CD14-positive monocyte (primary cell): ENCODE data around the gene PYGM. TPM values are rescaled to one million over a fixed set of nuclear protein-coding genes. Genes with fewer than 3 reads are reported as not detected.

Experiments
- DNase-seq, 3 donors: peaks; one replicate each; pipeline ENCODE4 v3.0.0-alpha.2; 2011 to 2022
- H2AFZ ChIP-seq: 2 replicates; pipeline ENCODE4 v1.6.0; 2012; ENCODE audit warnings: mild to moderate bottlenecking, low read depth, low read length, inconsistent platforms; ENCODE audit not compliant: insufficient read depth, poor library complexity, severe bottlenecking
- H3K27ac ChIP-seq, 2 donors: 1 replicate in 1 of 2; 2 replicates in 1 of 2; pipeline ENCODE4 v1.5.1; 2012 to 2013; ENCODE audit warnings: low read length in 2 of 2, control low read depth in 1 of 2, inconsistent platforms in 1 of 2, low read depth in 1 of 2, mild to moderate bottlenecking in 1 of 2
- H3K27me3 ChIP-seq, 2 donors: one replicate each; pipeline versions ENCODE4 v1.6.0 to v1.6.1; 2011 to 2013; ENCODE audit warnings: low read length in 2 of 2; ENCODE audit not compliant: control insufficient read depth in 2 of 2, insufficient read depth in 2 of 2
- H3K36me3 ChIP-seq, 2 donors: replicated peaks in 1 of 2; 1 replicate in 1 of 2; 2 replicates in 1 of 2; pipeline versions ENCODE4 v1.5.1 to v1.6.1; 2012 to 2013; ENCODE audit warnings: low read length in 2 of 2, control low read depth in 1 of 2, inconsistent platforms in 1 of 2, mild to moderate bottlenecking in 1 of 2; ENCODE audit not compliant: insufficient read depth in 2 of 2, control insufficient read depth in 1 of 2
- H3K4me1 ChIP-seq, 2 donors: 1 replicate in 1 of 2; 2 replicates in 1 of 2; pipeline versions ENCODE4 v1.5.1 to v1.6.1; 2012 to 2013; ENCODE audit warnings: low read length in 2 of 2, control low read depth in 1 of 2, inconsistent platforms in 1 of 2, mild to moderate bottlenecking in 1 of 2, moderate library complexity in 1 of 2; ENCODE audit not compliant: insufficient read depth in 2 of 2, control insufficient read depth in 1 of 2
- H3K4me2 ChIP-seq: replicated peaks from 2 replicates; pipeline ENCODE3; 2012; ENCODE audit warnings: low read length, moderate library complexity, mild to moderate bottlenecking; ENCODE audit not compliant: poor library complexity, severe bottlenecking; ENCODE audit errors: extremely low read depth
- H3K4me3 ChIP-seq, 3 experiments: fragments of 200-600 bp in 1 of 3; sonication (generic) in 1 of 3; replicated peaks in 1 of 3; 1 replicate in 2 of 3; 2 replicates in 1 of 3; pipeline ENCODE4 v1.5.1; 2011 to 2013; ENCODE audit warnings: low read length in 3 of 3, mild to moderate bottlenecking in 3 of 3, control low read depth in 2 of 3, low read depth in 2 of 3, inconsistent platforms in 1 of 3, moderate library complexity in 1 of 3
- H3K79me2 ChIP-seq: 2 replicates; pipeline ENCODE4 v1.6.0; 2012; ENCODE audit warnings: mild to moderate bottlenecking, control low read depth, inconsistent platforms, low read length, moderate library complexity; ENCODE audit not compliant: insufficient read depth
- H3K9ac ChIP-seq: 2 replicates; pipeline ENCODE4 v1.6.0; 2017; ENCODE audit warnings: low read length, mild to moderate bottlenecking; ENCODE audit not compliant: insufficient read depth, poor library complexity, severe bottlenecking
- H3K9me3 ChIP-seq, 2 donors: replicated peaks in 1 of 2; 1 replicate in 1 of 2; 2 replicates in 1 of 2; pipeline versions ENCODE4 v1.5.1 to v1.6.1; 2012 to 2013; ENCODE audit warnings: low read length in 2 of 2, control low read depth in 1 of 2; ENCODE audit not compliant: control insufficient read depth in 1 of 2, insufficient read depth in 1 of 2
- H4K20me1 ChIP-seq: 2 replicates; pipeline ENCODE4 v1.6.0; 2012; ENCODE audit warnings: mild to moderate bottlenecking, low read length, control low read depth, moderate library complexity; ENCODE audit not compliant: insufficient read depth
- H3K27ac Mint-ChIP-seq, 7 donors: one replicate each; pipeline ENCODE4 v1.8.0; 2020; ENCODE audit warnings: mild to moderate bottlenecking in 7 of 7, mixed read lengths in 7 of 7, moderate library complexity in 6 of 7, inconsistent platforms in 2 of 7
- H3K27me3 Mint-ChIP-seq, 3 donors: one replicate each; pipeline ENCODE4 v1.8.0; 2021 to 2022; ENCODE audit warnings: low read depth in 3 of 3, mild to moderate bottlenecking in 3 of 3, mixed read lengths in 3 of 3, moderate library complexity in 3 of 3, inconsistent platforms in 1 of 3
- H3K36me3 Mint-ChIP-seq, 2 donors: one replicate each; pipeline ENCODE4 v1.8.0; 2020; ENCODE audit warnings: mixed read lengths in 2 of 2, inconsistent platforms in 1 of 2, mild to moderate bottlenecking in 1 of 2
- H3K4me1 Mint-ChIP-seq: one replicate; pipeline ENCODE4 v1.8.0; 2020; ENCODE audit warnings: mild to moderate bottlenecking, mixed read lengths
- H3K4me3 Mint-ChIP-seq, 2 donors: one replicate each; pipeline ENCODE4 v1.8.0; 2020; ENCODE audit warnings: mild to moderate bottlenecking in 2 of 2, mixed read lengths in 2 of 2, moderate library complexity in 1 of 2
- H3K9me3 Mint-ChIP-seq, 7 donors: one replicate each; pipeline ENCODE4 v1.8.0; 2020 to 2022; ENCODE audit warnings: mixed read lengths in 7 of 7, mild to moderate bottlenecking in 6 of 7, moderate library complexity in 6 of 7, inconsistent platforms in 2 of 7
- CTCF ChIP-seq: fragments of 200-600 bp; IDR thresholded peaks from one replicate; pipeline ENCODE4 v1.8.0; 2022; ENCODE audit warnings: antibody characterized with exemption, mild to moderate bottlenecking
- WGBS: methylation state at CpG from one replicate; pipeline ENCODE4 v1.1.5; 2013; ENCODE audit warnings: missing lambda C conversion rate; ENCODE audit not compliant: insufficient coverage; 5-methylcytosine and 5-hydroxymethylcytosine counted together
- intact Hi-C, 2 donors: fragments of 100-400 bp; cut with micrococcal nuclease; formaldehyde crosslinking; loops; one replicate each; pipeline versions ENCODE4 v1.15.0 to v1.15.1; 2023
- polyA plus RNA-seq, 3 donors: library from polyadenylated mRNA; depleted of rRNA in 1 of 3; unstranded in 2 of 3; stranded (reverse) in 1 of 3; fragments of 300-500 nt in 2 of 3; fragments of >200 nt in 1 of 3; fragmentation: Illumina TruSeq in 2 of 3; gene quantifications; 1 replicate in 2 of 3; 2 replicates in 1 of 3; pipeline ENCODE4 v1.2.3, GENCODE V29; 2012 to 2021

The PYGM gene
- polyA plus RNA-seq, 3 donors: 0.05 to 1.8 TPM; not detected in 1

GRCh38 chr11:64796757-64797541, 37.2 kb upstream of the PYGM start:
- Histone ChIP-seq H2AFZ (no peak overlapping the region), H3K36me3 (peaks cover 39 to 46% of the 10 kb centered on the region in 2 donors), H3K4me1 (peaks cover 10 to 21% of the 10 kb centered on the region in 2 donors), H4K20me1 (peaks cover 5% of the 10 kb centered on the region), H3K4me3 (no peak overlapping the region), H3K27ac (no peak overlapping the region), H3K9me3 (no peaks in the 10 kb centered on the region), H3K4me2 (no peak overlapping the region), H3K27me3 (no peaks in the 10 kb centered on the region), H3K9ac (no peak overlapping the region), H3K79me2 (no peaks in the 10 kb centered on the region)
- no peak for DNase-seq
- whole genome bisulfite sequencing: 83% methylated on average over 3 of the region's 19 CpGs
- H3K27me3 Mint-ChIP-seq: peaks cover 0 to 4% (median 2%) of the 10 kb centered on the region in 3 donors
- no peak for TF ChIP-seq CTCF
- intact Hi-C loops: no loop called here
- no peak overlapping the region for H3K27ac Mint-ChIP-seq
- H3K36me3 Mint-ChIP-seq: peaks cover 45 to 66% of the 10 kb centered on the region in 2 donors
- H3K4me1 Mint-ChIP-seq: peaks cover 36% of the 10 kb centered on the region
- no peak overlapping the region for H3K4me3 Mint-ChIP-seq
- peaks cover 0 to 3% (median 0%) of the 10 kb centered on the region in 7 donors for H3K9me3 Mint-ChIP-seq

- Histone ChIP-seq H3K79me2 (no peaks in the 10 kb centered on the region), H3K9ac (no peak overlapping the region), H3K27me3 (no peaks in the 10 kb centered on the region), H3K4me2 (no peak overlapping the region), H2AFZ (no peak overlapping the region), H4K20me1 (peaks cover 5% of the 10 kb centered on the region), H3K27ac (no peak overlapping the region), H3K4me3 (no peak overlapping the region), H3K4me1 (peaks cover 2 to 13% of the 10 kb centered on the region in 2 donors), H3K36me3 (peaks cover 46 to 53% of the 10 kb centered on the region in 2 donors), H3K9me3 (no peaks in the 10 kb centered on the region)
- Mint-ChIP-seq H3K36me3 (peaks cover 51 to 70% of the 10 kb centered on the region in 2 donors), H3K27ac (peak overlapping the region in 1 of 7 donors; percentile 18), H3K4me1 (peaks cover 28% of the 10 kb centered on the region), H3K4me3 (no peak overlapping the region), H3K9me3 (peaks cover 0 to 3% (median 0%) of the 10 kb centered on the region in 7 donors), H3K27me3 (peaks cover 0 to 4% (median 2%) of the 10 kb centered on the region in 3 donors)
- TF ChIP-seq CTCF: no peak
- DNase-seq: no peak
- intact Hi-C loops: no loop called here
- 37% methylated on average over 15 of the region's 19 CpGs for WGBS
Observed at GRCh38 chr11:64796047-64796756, 36.4 kb upstream of the PYGM start.
